Activated CD8-positive, alpha-beta memory T cell treated with anti-CD3 and anti-CD28 coated beads, Interleukin-2, amount 50 U/mL, for 1 hour (primary cell): ENCODE measurements around the gene CLEC14A.

ENCODE experiments used
- DNase-seq: peaks from one replicate; pipeline ENCODE4 v3.0.0-alpha.2; 2020; ENCODE audit errors: extremely low read depth

Gene CLEC14A

GRCh38 chr14:38205949-38206665, 49.8 kb downstream of the CLEC14A start:
- no peak for DNase-seq

- no peak for DNase-seq
Observed at GRCh38 chr14:38205119-38205813, 50.6 kb downstream of the CLEC14A start.

DNA sequence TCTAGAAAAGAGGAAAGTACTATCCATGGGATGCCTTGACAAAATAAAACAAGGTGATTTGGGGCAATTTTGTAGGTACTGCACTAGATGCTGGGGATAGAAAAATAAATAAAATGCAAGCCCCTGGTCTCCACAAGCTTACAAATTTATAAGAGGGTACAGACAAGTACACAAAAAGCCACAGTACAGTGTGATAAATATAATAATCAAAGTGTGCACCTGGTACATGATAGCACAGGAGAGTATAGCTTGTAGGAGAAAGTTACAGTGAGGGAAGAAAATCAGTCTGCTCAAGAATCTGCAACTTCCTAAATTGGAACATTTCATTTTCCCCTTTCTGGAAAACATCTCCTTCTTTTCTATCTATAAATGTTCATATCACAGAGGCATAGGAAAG, 51.2 kb downstream of the CLEC14A start:
- no peak for DNase-seq
